ENCODE measurements around the gene PRRT1B. TPM values are rescaled to one million over a fixed set of nuclear protein-coding genes. Genes with fewer than 3 reads are reported as not detected.

The PRRT1B gene
- total and polyA plus RNA-seq, 9 of the 15 experiments (the other 6 are each of a cell fraction or from before 2014, with no cell fraction given) = not detected

GRCh38 chr9:131502781-131503625, 42.3 kb upstream of the PRRT1B start, which contains the start of gene POMT1 (continued):
- TF ChIP-seq CREB3L1 (IDR thresholded peaks at IDR 0.05; ENCODE audit: borderline replicate concordance, low read depth) (no peak; the same call in 1 of the 2 replicates), ZBTB1 (CRISPR knock-in tag; IDR thresholded peaks at IDR 0.05; ENCODE audit: borderline replicate concordance, low read depth) (peak; percentile 54; the same call in 1 of the 2 replicates), PHF21A (IDR thresholded peaks at IDR 0.05; ENCODE audit: borderline replicate concordance, low read depth) (0 out of 2 replicates have a peak, but pooled peaks have one; percentile 54), EGR1 (conservative IDR thresholded peaks at IDR 0.05) (peak; percentile 85), PML (IDR thresholded peaks at IDR 0.05; ENCODE audit: low read length) (no peak), TEAD2 (tag; IDR thresholded peaks at IDR 0.05) (no peak), ZNF436 (CRISPR knock-in tag; IDR thresholded peaks at IDR 0.05) (no peak), RFX5 (IDR thresholded peaks at IDR 0.05; ENCODE audit: low read depth, low read length) (no peak), ZBTB8A (IDR thresholded peaks at IDR 0.05; ENCODE audit: partially characterized antibody) (no peak), TRIM24 (IDR thresholded peaks at IDR 0.05) (peak in 1 of 2 experiments; percentile 60; a peak in 1 of 4 replicates), SMAD1 (IDR thresholded peaks at IDR 0.05; ENCODE audit: low read depth, low read length, partially characterized antibody) (no peak), KAT2B (IDR thresholded peaks at IDR 0.05; ENCODE audit: low read depth, low read length) (no peak), KLF1 (tag; IDR thresholded peaks at IDR 0.05) (peak; percentile 60; the same call in 1 of the 2 replicates), DPF2 (IDR thresholded peaks at IDR 0.05) (no peak), TEAD4 (IDR thresholded peaks at IDR 0.05; ENCODE audit: low read length) (0 out of 2 replicates have a peak, but pooled peaks have one; percentile 5), TEAD4 (CRISPR knock-in tag; IDR thresholded peaks at IDR 0.05; ENCODE audit: borderline replicate concordance) (no peak), NR3C1 (CRISPR knock-in tag; IDR thresholded peaks at IDR 0.05) (no peak), TOE1 (IDR thresholded peaks at IDR 0.05; ENCODE audit: borderline replicate concordance) (peak; percentile 82), TOE1 (CRISPR knock-in tag; IDR thresholded peaks at IDR 0.05; ENCODE audit: borderline replicate concordance, low read depth) (no peak), ZKSCAN1 (IDR thresholded peaks at IDR 0.05; ENCODE audit: low read depth, low read length) (no peak)
- TF ChIP-seq, protein P1, sequence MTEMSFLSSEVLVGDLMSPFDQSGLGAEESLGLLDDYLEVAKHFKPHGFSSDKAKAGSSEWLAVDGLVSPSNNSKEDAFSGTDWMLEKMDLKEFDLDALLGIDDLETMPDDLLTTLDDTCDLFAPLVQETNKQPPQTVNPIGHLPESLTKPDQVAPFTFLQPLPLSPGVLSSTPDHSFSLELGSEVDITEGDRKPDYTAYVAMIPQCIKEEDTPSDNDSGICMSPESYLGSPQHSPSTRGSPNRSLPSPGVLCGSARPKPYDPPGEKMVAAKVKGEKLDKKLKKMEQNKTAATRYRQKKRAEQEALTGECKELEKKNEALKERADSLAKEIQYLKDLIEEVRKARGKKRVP (CRISPR knock-in tag; IDR thresholded peaks at IDR 0.05) = no peak
- TF ChIP-seq, protein P2, sequence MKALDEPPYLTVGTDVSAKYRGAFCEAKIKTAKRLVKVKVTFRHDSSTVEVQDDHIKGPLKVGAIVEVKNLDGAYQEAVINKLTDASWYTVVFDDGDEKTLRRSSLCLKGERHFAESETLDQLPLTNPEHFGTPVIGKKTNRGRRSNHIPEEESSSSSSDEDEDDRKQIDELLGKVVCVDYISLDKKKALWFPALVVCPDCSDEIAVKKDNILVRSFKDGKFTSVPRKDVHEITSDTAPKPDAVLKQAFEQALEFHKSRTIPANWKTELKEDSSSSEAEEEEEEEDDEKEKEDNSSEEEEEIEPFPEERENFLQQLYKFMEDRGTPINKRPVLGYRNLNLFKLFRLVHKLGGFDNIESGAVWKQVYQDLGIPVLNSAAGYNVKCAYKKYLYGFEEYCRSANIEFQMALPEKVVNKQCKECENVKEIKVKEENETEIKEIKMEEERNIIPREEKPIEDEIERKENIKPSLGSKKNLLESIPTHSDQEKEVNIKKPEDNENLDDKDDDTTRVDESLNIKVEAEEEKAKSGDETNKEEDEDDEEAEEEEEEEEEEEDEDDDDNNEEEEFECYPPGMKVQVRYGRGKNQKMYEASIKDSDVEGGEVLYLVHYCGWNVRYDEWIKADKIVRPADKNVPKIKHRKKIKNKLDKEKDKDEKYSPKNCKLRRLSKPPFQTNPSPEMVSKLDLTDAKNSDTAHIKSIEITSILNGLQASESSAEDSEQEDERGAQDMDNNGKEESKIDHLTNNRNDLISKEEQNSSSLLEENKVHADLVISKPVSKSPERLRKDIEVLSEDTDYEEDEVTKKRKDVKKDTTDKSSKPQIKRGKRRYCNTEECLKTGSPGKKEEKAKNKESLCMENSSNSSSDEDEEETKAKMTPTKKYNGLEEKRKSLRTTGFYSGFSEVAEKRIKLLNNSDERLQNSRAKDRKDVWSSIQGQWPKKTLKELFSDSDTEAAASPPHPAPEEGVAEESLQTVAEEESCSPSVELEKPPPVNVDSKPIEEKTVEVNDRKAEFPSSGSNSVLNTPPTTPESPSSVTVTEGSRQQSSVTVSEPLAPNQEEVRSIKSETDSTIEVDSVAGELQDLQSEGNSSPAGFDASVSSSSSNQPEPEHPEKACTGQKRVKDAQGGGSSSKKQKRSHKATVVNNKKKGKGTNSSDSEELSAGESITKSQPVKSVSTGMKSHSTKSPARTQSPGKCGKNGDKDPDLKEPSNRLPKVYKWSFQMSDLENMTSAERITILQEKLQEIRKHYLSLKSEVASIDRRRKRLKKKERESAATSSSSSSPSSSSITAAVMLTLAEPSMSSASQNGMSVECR (CRISPR knock-in tag; IDR thresholded peaks at IDR 0.05) = peak; percentile 80
